ENCODE results near the gene NAALADL2.
"Not testable (repeated sequence)": the region's sequence is repeated elsewhere in the genome, so short reads cannot be mapped to it uniquely, and the experiment has no call there.

The NAALADL2 gene

DNA sequence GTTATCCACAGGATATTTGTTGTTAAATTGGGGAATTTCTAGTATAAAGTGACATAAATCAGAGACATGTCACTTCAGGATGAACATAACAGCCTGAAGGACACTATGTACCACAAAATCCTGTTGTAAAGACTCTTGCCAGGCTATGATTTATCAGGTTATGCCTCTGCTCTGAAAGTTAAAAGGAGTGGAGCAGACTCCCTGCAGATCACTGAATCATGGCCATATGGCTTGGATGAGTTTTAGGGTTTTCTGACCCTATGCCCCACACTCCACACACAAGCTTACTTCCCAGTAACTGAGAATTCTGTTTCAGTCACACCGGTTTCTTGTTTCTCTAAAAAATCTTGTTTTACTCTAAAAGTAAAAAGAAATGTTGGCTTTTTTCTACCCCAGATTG is 869.4 kb downstream of the NAALADL2 start:
- DNase-seq, result no peak

DNA sequence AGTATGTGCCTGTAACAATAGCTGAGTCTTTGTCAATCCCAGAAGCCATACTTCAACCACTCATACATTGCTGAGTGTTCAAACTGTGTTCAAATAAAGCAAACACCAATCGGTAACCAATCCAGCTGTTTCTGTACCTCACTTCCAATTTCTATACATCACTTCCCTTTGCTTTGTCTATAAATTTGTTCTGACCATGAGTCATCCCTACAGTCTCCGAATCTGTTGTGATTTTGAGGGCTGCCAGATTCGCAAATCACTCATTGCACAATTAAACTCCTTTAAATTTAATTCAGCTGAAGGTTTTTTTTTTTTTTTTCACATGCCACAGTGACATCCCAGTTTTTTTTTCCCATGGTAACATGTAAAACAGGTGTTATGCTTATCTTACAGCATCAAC is 870.3 kb downstream of the NAALADL2 start:
- DNase-seq, result no peak

DNA sequence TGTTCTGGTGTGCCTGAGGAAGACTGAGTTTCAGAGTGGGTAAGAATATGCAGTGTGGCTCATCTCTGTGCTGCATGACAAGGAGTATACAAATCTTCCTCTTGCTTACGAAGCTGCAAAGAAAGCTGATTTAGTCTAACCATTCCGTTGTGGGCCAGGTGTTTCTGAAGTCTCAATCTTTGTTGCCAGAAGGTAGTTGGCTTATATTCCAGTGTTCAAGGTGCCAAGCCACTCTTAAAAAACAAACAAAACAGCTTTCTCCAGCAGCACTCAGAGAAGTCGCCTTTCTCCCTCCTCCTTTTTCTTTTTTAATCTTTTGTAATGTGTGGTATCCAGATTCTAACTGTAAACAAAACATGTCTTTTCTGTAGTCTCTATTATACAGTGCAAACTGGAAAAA is 872.4 kb downstream of the NAALADL2 start:
- no peak for DNase-seq

DNA sequence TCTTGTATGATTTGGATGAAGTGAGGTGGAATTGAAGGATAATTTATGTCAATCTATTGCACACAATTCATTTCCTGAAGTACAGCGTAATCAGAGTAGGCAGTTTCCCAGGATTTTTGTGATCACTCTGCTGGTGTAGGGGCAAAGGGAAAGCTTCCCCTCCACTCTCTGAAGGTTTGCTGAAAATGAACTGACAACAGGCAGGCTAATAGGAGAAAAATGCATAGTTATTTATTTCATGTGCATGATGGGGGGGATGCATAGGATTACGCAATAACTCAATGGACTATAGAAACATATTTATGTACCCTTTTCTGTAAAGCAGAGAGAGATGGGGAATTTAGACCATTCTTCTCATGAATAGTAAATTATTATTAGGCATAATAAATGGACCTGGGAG is 872.9 kb downstream of the NAALADL2 start:
- DNase-seq, result no peak

DNA sequence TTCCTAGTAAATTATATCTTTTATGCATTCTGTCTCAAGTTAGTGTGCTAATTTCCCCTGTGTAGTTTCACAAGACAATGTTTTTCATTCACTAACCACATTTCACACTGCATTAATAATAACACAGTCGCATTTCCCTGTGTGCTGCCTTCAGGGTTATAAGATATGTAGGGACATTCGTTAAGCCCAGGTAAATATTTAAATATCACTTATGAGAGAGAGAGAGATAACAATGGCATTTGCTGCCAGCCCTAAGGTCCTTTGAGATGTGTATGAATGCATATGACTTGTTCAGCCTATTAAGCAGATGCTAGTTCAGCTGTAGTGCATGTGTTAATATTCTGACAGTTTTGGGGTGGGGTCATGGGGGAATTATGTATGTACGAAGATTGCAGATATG is 876.7 kb downstream of the NAALADL2 start:
- no peak for DNase-seq

DNA sequence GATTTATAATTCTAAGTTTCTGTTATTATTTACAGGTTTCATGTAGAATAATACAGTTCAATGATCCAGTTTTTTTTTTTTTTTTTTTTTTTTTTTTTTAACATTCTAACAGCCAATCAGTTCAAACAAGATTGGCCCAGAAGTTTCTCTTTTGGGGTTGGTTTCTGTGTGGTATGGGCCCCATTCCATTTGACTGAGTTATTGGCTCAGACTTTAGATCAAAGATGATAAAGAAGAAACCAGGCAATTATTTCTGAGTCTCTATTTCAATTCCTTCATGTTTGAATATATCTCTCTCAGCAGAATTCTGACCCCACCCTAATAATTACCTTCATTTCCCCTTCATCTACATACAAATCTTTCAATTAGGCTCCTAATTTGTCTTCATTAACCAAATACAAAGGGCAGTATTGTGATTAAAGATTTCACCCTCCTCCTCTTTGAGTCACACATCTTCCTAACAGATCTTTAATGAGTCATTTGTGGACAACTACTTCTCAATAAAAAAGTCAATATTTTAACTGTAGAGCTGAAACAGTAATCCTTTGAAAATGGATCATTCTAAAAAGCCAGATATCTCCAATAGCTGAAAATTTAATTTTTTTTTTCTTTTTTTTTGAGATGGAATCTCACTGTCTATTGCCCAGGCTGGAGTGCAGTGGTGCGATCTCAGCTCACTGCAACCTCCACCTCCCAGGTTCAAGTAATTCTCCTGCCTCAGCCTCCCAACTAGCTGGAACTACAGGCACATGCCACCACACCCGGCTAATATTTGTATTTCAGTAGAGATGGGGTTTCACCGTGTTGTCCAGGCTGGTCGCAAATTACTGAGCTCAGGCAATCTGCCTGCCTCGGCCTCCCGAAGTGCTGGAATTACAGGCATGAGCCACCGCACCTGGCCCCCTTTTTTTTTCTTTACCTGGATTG is 878.8 kb downstream of the NAALADL2 start:
- no peak for DNase-seq

DNA sequence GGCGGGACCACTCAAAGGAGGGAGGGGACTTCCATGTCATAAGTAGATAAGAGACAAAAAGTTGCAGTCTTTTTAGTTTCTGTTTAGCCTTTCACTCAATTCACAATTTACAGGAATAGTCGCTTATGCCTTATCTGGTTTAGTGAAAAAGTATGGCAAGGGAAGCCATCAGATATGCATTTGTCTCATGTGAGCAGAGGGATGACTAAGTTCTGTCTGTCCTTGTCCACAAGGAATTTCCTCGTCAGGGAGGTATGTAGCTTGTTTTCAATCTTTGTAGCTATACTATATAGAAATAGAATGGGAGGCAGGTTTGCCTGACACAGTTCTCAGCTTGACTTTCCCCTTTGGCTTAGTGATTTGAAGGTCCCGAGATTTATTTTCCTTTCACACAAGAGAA is 882.8 kb downstream of the NAALADL2 start:
- DNase-seq, result no peak

DNA sequence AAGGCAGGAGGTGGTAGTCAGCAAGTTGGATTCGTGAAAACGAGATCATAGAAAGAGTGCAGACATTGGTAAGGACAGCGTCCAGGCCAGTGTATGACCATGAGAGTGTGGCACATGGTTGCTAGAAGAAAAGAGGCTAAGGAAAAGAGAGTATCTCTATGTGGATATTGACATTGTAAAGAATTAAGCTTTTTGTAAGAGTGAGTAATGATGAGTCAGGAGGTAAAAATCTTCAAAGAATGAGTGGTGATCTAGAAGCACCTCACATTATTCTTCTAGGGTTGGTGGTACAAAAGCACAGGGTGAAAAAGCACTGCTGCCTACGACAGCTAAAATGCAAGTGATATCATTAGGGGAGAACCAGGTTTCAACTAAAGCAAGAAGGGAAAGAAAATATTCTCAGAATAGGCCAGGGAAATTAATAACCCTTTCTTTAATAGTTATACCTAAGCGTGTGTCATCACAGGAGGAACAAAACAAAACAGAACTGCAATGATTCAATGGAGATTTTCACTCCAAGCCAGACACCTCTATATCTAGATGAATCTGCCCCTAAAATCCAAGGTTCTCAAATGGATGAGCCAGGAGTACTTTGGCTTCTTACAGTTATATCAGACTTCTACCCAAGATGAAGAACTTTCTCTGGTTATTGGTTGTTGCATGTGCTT is 884.7 kb downstream of the NAALADL2 start:
- no peak for DNase-seq

DNA sequence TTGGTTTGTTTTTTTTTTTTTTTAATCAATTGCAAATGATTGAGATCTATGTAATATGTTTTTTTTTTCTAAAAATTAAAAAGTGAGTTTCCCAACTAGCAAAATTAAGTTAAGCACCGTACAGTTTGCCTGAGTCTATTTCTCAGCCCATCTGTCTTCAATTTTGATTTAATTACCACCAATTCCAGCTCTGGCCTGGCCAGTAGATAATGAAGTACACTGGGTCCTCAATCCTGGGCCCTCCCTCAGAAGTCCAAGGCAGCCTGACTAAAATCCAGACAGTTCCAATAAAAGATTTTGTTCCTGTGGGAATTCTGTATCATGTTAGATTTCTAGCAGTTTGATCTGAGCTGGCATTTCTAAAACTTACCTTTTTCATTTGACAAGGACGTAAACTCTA is 887.2 kb downstream of the NAALADL2 start:
- no peak for DNase-seq

DNA sequence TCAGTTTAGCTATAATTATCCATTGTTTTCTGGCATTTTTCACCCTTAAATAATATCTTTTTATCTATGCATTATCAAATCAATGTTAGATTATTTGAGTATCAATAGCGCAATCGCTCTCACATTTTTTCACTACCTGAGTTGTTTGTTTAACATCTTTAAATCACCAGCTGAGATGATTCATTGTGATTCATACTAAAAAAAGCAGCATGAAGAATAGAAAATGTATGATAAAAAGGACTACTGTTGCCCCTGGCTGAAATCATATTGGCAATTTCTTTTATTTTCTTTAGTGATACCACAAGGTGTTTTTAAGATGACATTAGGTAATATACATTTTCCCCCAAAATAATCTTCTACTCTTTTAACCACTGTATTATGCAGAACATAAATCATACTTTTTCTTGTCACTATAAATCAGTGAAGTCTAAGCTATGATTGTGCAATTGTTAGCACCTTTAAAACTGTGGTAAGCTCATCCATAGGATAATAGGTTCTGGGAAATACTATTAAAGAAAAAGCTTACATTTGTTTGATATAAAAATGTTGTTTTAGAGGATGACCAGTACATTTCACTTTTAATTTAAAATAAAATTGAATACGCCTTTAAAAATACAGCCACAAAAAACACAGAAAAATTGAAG is 889.1 kb downstream of the NAALADL2 start:
- DNase-seq, result no peak

DNA sequence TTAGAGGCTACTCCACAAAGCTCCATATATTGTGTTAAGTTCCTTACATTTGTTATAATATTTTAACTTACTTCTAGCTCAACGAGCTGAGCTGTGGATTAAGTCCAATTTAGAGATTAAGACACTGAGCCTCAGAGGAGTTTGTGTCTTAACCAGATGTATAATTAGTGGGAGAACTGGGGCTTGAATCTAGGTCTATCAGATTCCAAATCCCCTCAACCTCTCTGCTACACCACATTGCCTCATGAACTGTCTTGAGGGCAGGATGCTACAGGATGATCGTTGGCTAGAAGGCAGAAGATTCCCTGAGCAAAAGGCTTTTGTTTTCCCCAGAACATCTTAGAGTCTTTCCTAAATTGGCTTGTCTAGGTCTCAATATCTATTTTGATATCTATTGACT is 890.8 kb downstream of the NAALADL2 start:
- no peak for DNase-seq

DNA sequence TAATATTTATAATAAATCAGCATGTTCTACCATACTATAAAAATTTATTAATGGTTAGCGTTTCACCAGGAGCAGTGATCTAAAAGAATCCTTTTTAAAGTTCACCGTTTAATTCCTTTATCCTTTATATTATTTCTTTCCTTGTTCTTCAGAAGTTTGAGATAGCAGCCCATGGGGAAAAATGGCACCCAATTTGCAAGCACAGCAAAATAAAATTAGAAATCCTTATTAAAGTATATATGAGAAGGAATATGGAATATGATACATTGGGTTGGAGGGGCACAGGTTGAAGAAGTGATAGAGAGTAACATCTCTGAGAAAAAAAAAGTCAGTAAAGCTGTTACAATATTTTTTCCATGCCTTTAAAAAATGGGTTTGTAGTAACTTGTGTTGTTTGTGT is 892.0 kb downstream of the NAALADL2 start:
- DNase-seq, result no peak

DNA sequence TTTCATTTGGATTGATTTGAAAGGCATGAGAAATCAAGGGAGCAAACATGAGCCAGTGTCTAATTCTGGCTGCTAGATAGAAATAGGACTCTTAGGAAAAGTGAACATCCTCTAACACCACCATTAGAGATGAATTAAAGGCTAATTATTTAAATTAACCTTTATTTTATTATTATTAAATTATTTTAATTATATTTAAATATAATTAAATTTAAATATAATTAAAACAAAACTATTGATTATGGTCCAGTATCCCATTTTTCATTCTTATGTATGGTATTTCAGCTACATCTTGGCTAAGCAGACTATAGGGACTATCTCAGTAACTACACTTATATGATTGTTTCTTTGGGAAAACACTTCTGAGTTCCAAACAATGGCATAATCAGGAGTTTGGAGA is 904.8 kb downstream of the NAALADL2 start:
- no peak for DNase-seq

DNA sequence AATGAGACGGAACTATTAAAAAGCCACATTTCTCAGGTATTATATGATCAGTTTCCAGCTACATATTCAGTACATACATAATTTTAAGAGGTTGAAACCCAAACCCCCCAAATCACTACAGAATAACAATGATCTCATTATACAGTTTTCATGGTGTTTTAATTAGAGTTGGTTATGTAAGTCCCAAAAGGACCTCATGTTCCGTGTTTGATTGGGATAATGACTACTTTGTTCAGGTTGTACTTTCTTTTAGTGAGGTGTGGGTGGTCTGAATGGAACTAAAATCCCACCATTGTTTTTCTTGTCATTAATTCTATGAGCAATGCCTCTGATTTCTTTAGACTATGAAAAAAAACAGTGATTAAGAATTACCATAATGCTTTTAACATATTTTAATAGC is 905.6 kb downstream of the NAALADL2 start:
- no peak for DNase-seq

DNA sequence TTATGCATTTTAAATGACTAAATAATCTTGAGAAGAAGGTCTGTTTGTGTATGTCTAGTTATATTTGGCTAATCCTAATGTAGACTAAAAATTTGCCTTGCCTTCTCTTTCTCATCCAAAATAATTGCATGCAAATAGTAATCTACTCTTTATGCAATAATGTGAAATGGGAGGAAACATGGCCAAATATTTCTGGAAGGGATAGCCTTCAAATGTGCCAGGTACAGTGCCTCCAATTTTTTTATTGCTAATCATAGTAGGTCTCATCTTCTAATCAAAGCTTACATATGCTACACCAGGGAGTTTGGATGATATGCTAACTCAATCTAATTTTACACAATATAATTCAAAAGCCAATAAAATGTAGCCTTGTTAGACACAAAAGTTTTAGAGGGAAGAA is 911.3 kb downstream of the NAALADL2 start:
- DNase-seq, result no peak

DNA sequence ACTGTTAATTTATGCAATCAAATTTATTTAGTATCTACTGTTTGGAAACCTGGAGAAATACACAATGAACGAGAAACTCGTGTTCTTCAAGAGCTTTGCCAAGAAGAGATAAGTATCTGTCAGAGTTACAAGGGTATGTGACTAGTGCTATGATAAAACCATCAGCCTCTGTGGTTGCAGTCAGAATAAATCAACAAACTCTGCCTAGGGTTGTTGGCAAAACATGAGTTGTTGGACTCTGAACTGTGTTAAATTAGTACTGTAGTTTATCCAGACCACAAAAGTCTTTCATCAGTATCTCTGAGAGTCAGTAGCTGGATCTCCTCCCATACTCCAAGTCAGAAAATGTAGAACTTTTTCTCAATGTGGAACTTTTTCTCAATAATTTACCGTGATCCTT is 918.4 kb downstream of the NAALADL2 start:
- DNase-seq, result no peak

DNA sequence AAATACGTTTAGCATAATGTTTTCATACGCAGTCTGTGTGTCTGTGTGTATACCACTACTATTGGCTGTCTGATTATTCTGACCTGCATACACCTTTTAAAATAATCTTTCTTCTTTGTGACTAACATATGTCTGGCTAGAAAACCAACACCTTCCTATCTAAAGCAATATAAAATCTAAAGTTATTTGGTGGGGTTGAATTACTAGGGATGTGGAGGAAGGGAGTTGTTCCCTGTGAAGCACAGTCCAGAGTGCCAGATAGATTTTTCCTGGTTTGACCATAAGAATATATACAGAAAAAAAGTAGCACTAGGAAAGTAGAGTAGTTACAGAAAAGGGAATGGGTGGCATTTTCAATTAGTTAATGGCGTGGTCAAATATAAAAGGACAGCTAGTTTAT is 918.8 kb downstream of the NAALADL2 start:
- DNase-seq, result no peak

DNA sequence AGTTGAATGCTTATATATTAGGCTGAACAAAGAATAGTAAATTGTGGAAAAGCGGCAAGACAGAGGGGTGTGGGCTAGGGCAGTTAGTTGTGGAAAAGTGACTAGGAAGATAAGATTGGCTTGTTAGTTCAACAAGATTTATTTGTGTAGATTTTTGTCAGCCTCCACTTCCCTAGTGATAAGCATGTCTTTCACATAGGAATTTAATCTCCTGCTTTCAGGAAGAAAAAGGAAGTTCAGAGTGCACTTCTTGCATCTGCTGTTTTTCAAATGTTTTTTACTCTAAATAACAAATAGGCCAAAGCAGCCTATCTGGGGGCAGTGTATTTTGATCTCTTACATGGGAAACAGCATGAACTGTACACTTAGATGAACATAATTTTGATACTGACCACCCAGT is 919.9 kb downstream of the NAALADL2 start:
- no peak for DNase-seq

DNA sequence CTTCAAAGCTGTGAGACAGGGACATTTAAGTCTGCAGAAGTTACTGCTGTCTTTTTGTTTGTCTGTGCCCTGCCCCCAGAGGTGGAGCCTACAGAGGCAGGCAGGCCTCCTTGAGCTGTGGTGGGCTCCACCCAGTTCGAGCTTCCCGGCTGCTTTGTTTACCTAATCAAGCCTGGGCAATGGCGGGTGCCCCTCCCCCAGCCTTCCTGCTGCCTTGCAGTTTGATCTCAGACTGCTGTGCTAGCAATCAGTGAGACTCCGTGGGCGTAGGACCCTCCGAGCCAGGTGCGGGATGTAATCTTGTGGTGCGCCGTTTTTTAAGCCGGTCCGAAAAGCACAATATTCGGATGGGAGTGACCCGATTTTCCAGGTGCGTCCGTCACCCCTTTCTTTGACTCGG is 928.0 kb downstream of the NAALADL2 start:
- not testable (repeated sequence) for DNase-seq

DNA sequence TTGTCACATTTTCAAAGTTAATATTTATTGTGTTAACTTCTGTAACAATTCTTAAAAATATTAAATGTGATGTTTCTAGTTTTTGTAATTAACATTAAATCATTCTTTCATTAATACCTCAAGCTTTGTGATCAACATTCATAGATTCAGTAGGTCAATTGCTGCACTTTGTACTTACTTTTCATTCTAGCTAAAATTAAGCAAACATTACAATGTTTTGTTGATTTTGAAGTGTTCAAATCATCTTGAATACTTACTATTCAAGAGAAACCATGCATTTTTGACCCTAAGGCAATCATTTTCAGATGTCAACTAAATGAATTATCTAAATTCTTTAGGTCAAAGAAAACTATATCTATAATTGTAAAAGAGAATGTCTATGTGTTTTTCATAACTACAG is 933.1 kb downstream of the NAALADL2 start:
- no peak for DNase-seq

DNA sequence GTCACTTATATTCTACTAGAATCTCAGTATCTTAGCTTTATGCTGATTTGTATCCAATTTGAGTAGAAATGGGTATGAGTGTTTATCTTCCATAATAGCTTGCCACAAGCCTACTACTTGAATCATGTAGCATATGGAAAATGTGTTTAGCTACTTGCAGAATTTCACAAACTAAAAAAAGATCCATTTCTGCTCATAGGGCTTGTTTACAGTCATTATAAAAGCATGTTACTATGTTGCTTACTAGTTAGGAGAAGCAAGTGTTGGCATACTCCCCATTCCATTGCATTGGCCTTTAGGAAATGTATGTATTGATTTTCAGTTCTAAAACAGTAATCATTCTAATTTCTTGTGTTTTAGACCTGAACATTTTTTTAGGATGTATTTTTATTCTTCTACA is 939.2 kb downstream of the NAALADL2 start:
- DNase-seq, result no peak

DNA sequence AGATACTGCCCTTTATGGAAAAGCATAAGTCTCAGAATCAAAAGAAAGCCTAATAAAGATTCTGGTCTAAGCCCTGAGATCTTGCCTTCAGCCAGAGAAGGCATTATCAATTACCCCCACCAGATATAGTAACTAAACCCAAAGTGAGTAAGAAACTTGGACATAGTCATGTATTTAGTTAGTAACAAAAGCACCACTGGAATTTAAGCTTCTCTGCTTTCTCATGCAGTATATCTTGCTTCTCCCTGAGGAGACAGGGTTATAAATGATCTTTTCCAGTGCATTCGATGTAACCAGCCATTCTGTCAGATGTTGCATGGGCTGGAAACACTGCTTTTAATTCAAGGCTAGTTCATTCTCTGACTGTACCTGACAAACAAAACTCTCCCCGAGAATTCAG is 946.7 kb downstream of the NAALADL2 start:
- DNase-seq, result no peak

DNA sequence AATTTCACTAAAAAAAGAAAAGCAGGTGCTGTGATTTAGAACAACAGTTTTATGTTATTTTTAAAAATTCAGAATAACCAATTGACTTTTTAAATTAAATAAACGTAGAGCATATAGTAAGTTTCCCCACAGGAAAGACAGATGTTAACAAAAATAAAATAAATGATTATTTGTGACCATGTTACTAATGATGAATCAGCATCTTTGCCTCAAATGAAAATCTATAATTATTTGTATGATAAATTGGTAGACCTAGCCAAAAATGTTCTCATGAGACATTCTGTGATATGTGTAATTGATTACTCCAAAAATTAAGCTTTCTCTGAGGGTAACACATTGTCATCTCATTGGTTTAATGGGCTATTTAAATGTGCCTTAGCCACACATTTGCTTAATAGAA is 948.0 kb downstream of the NAALADL2 start:
- no peak for DNase-seq
